ENCODE data around the gene FNIP2. TPM values are rescaled to one million over a fixed set of nuclear protein-coding genes. Genes with fewer than 3 reads are reported as not detected.
A peak's percentile ranks its signal among the peaks of the same experiment; 100 is the strongest.

Gene FNIP2
- total and polyA plus RNA-seq, 8 donors, result 4.8 to 109 (median 28.9) TPM

DNA sequence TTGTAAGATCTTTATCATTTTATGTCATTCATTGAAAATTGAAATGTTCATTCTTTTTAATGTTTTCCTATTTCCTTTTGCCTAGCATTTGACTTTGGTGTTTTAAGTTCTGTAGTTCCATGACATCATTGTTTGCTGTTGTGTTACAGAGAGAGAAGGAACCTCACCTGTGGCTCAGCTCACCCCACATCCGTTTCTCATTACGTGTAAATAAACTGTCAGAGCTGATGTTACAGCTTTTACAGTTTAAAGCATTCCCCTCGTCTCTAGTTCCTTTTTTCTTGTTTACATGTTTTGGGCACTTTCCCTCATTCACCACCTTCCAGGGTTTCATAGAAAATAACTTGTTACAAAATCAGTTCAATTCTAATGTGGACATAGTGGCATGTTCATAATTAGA is 137.2 kb downstream of the FNIP2 start:
- peaks cover 7 to 17% (median 13%) of the 10 kb centered on the region in 4 donors for H3K4me1 ChIP-seq
- H3K4me3 ChIP-seq, result no peak overlapping the region
- H3K36me3 ChIP-seq, result peaks cover 9 to 60% (median 33%) of the 10 kb centered on the region in 4 donors
- no peaks in the 10 kb centered on the region for H3K9me3 ChIP-seq
- no peak overlapping the region for H3K27ac ChIP-seq
- no peak for TF ChIP-seq EP300 (IDR thresholded peaks at IDR 0.05)
- no peak for TF ChIP-seq POLR2AphosphoS5 (IDR thresholded peaks at IDR 0.05)
- TF ChIP-seq POLR2A (IDR thresholded peaks at IDR 0.05), result no peak
- TF ChIP-seq CTCF (IDR thresholded peaks at IDR 0.05), result no peak
- H3K27me3 ChIP-seq, result no peaks in the 10 kb centered on the region
- WGBS, 5 donors, result 64 to 76% (median 69%) methylated on average over 3 of the region's 3 CpGs
- DNase-seq, result peak in 1 of 2 donors; percentile 27
- intact Hi-C loops (cut with DNase I; ENCODE audit: low total_unique reads), result no loop called here

GRCh38 chr4:158912390-158912789 is 143.6 kb downstream of the FNIP2 start:
- DNase-seq, result no peak
- no peak for TF ChIP-seq CTCF (IDR thresholded peaks at IDR 0.05)
- TF ChIP-seq POLR2A (IDR thresholded peaks at IDR 0.05), result no peak
- TF ChIP-seq EP300 (IDR thresholded peaks at IDR 0.05), result no peak
- TF ChIP-seq POLR2AphosphoS5 (IDR thresholded peaks at IDR 0.05), result no peak
- 80 to 94% (median 87%) methylated on average over 2 of the region's 2 CpGs for WGBS, 5 donors
- Histone ChIP-seq H3K4me1 (peaks cover 0 to 13% (median 5%) of the 10 kb centered on the region in 4 donors), H3K9me3 (no peaks in the 10 kb centered on the region), H3K36me3 (peaks cover 0 to 9% (median 2%) of the 10 kb centered on the region in 4 donors), H3K27me3 (no peaks in the 10 kb centered on the region), H3K4me3 (no peak overlapping the region), H3K27ac (no peak overlapping the region)
- intact Hi-C loops (cut with DNase I; ENCODE audit: low total_unique reads), result loop anchor here (5.0 kb wide), 1 partner anchor 125 kb away; a partner anchor contains a TSS

DNA sequence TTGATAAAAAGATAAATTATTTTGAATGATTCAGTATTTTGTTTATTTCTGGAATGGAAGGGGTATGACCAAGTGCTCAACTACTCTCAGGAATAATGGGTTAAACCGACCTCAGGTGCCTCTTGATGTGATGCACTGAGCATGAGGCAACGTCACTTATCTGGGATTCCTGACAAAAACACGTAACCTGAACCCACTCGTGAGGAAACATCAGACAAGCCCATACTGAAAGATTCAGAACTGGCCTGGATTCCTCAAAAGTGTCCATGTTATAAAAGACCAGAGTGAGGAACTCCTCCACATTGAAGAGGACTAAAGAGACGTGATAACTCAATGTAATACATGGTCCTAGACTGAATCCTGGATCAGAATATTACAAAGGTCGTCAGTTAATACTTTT is 144.0 kb downstream of the FNIP2 start:
- H3K4me3 ChIP-seq, result no peak overlapping the region

DNA sequence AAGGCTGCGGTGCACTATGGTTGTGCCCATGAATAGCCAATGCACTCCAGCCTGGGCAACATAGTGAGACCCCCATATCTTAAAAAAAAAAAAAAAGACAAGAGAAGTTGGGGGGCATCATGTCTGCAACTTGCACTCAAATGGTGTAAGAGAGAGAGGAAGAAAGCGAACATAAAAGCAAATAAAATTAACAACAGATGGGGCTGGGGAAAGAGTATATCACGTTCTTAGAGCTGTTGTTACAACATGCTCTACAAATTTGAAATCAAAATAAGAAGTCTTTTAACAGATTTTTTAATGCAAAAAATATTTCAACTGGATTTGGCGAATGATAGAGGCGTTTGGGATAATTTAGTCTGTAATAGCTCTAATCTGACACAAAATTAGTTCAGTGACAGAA is 144.9 kb downstream of the FNIP2 start:
- 68 to 86% (median 80%) methylated on average over 5 of the region's 5 CpGs for WGBS, 5 donors
- TF ChIP-seq POLR2AphosphoS5 (IDR thresholded peaks at IDR 0.05) (no peak), CTCF (IDR thresholded peaks at IDR 0.05) (no peak), EP300 (IDR thresholded peaks at IDR 0.05) (no peak), POLR2A (IDR thresholded peaks at IDR 0.05) (no peak)
- peak overlapping the region in 2 of 5 donors; percentile 16 to 50 for H3K27ac ChIP-seq

More for the DNA sequence above, 144.0 kb downstream of the FNIP2 start:
- TF ChIP-seq EP300 (IDR thresholded peaks at IDR 0.05) (no peak), POLR2AphosphoS5 (IDR thresholded peaks at IDR 0.05) (no peak), CTCF (IDR thresholded peaks at IDR 0.05) (no peak), POLR2A (IDR thresholded peaks at IDR 0.05) (no peak)
- H3K4me1 ChIP-seq, result peaks cover 0 to 13% (median 5%) of the 10 kb centered on the region in 4 donors
- H3K27ac ChIP-seq, result no peak overlapping the region
- no peaks in the 10 kb centered on the region for H3K9me3 ChIP-seq
- H3K36me3 ChIP-seq, result peaks cover 0 to 9% (median 2%) of the 10 kb centered on the region in 4 donors
- WGBS, 5 donors, result 49 to 82% (median 70%) methylated on average over 6 of the region's 6 CpGs
- intact Hi-C loops (cut with DNase I; ENCODE audit: low total_unique reads), result loop anchor here (5.0 kb wide), 1 partner anchor 124 kb away; a partner anchor contains a TSS
- H3K27me3 ChIP-seq, result no peaks in the 10 kb centered on the region
- peak in 1 of 2 donors; percentile 15 for DNase-seq

More for the DNA sequence above, 144.9 kb downstream of the FNIP2 start:
- Histone ChIP-seq H3K4me3 (no peak overlapping the region), H3K27me3 (no peaks in the 10 kb centered on the region), H3K9me3 (no peaks in the 10 kb centered on the region), H3K36me3 (peaks cover 0 to 9% (median 2%) of the 10 kb centered on the region in 4 donors), H3K4me1 (peaks cover 0 to 13% (median 5%) of the 10 kb centered on the region in 4 donors)
- DNase-seq, result no peak
- intact Hi-C loops (cut with DNase I; ENCODE audit: low total_unique reads), result loop anchor here (5.0 kb wide), 1 partner anchor 124 kb away; a partner anchor contains a TSS
